PFSK-1 (cell line): ENCODE results near the gene PDLIM1.

Source experiments
- POLR2AphosphoS5 ChIP-seq: IDR thresholded peaks from 2 replicates; pipeline ENCODE4 v1.6.1; 2012; ENCODE audit warnings: low read depth, mild to moderate bottlenecking, control low read depth, low read length, moderate library complexity
- REST ChIP-seq, 2 experiments: IDR thresholded peaks; 2 replicates each; pipeline versions ENCODE4 v1.6.1 to v1.8.0; 2011 to 2012; ENCODE audit warnings: low read depth in 2 of 2, low read length in 2 of 2, control low read depth in 1 of 2, inconsistent platforms in 1 of 2, mild to moderate bottlenecking in 1 of 2, moderate library complexity in 1 of 2; ENCODE audit not compliant: insufficient read depth in 1 of 2
- TAF1 ChIP-seq: IDR thresholded peaks from 2 replicates; pipeline ENCODE4 v1.6.1; 2012; ENCODE audit warnings: low read length, control low read depth, borderline replicate concordance; ENCODE audit not compliant: insufficient read depth

- TF ChIP-seq REST (IDR thresholded peaks at IDR 0.05; ENCODE audit: insufficient read depth in 1 of 2, low read depth in 2 of 2, low read length in 2 of 2) (no peak), TAF1 (no peak), POLR2AphosphoS5 (no peak)
Measured at GRCh38 chr10:95288303-95288702, 2.5 kb downstream of the PDLIM1 start.
